AG09319 (cell line): Measurements from ENCODE around the gene ADAMTS18.

Source experiments
- DNase-seq: peaks from one replicate; pipeline ENCODE4 v3.0.0-alpha.2; 2010; ENCODE audit warnings: low read depth; ENCODE audit errors: extremely low read depth
- TF ChIP-seq, protein P1 (sequence below): IDR thresholded peaks from 2 replicates; pipeline ENCODE4 v1.5.1; 2011; ENCODE audit warnings: low read depth, mild to moderate bottlenecking, inconsistent platforms, low read length, moderate library complexity

Gene ADAMTS18

DNA sequence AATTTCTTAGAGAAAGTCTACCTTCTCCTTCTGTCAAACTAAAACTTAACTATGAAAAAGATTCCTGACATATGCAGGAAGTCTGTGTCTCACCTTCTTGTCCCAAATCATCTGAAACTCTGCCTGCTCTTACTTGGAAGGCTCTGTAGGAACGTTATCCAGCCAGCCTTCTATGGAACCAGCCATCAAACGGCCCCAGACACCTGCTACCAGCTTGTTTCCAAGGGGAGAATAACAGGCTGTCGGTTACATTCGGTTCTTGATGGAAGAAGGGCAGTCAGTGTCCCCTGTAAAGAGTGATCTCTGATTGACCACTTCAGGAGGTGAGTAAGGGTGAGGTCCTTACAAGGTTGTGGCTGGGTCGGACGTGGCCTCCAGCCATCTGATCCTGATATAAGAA is 1.7 kb downstream of the ADAMTS18 start:
- TF ChIP-seq, protein P1, sequence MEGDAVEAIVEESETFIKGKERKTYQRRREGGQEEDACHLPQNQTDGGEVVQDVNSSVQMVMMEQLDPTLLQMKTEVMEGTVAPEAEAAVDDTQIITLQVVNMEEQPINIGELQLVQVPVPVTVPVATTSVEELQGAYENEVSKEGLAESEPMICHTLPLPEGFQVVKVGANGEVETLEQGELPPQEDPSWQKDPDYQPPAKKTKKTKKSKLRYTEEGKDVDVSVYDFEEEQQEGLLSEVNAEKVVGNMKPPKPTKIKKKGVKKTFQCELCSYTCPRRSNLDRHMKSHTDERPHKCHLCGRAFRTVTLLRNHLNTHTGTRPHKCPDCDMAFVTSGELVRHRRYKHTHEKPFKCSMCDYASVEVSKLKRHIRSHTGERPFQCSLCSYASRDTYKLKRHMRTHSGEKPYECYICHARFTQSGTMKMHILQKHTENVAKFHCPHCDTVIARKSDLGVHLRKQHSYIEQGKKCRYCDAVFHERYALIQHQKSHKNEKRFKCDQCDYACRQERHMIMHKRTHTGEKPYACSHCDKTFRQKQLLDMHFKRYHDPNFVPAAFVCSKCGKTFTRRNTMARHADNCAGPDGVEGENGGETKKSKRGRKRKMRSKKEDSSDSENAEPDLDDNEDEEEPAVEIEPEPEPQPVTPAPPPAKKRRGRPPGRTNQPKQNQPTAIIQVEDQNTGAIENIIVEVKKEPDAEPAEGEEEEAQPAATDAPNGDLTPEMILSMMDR, result no peak
- DNase-seq, result no peak

DNA sequence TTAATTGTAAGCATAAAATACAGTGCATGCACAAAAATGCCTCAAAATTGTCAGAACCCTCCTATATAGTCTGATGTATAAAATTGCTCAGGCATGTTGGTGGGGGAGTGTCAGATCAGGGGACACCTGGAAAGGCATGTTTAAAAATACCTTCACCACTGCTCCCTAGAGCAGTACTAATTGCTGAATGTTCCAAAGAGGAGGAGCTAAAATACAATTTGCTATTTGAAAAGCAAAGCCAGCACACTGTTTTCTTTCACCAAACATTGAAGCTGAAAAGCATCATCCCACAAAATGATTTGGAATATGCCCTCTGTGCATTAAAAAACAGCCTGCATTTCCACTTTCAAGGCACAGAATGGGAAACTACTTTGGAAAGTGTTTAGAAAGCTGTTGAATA is 2.6 kb downstream of the ADAMTS18 start:
- no peak for DNase-seq
- TF ChIP-seq, protein P1, result no peak

DNA sequence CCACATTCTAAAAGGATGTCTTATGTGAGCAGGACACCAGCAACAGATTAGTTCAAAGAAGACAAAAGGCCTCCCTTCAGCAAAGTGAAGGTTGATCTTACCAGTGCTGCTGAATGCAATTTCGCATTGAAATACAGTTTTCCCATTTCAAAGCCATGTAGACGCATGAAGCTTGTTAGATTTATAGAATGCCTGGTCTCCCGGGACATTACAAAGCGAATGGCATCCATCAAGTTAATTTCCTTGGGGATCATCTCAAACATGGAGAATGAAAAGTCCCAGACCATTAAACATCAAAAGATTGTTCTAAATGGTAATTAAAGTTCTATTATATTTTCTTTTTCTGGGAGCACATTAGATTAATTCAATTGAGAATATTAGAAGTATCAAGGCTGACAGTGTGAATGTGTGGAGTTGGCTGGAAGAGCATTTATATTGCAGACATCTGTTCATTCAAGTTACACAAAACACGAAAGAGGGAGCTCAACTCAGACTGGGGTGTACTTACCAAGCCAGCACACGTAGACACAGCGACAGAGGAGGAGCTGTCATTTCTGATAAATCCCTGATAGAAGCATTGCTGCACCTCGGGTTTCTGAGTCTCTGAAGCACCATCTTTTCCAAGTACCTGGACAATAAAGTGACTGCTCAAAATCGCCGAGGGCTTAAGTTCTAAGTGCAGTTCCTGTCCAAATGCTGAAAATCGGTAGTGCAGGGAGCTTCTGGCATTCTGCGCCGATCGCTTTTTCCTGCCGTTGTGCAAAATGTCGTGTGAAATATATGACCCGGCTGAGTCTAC is 3.8 kb downstream of the ADAMTS18 start:
- DNase-seq, result no peak
- TF ChIP-seq, protein P1, result no peak

DNA sequence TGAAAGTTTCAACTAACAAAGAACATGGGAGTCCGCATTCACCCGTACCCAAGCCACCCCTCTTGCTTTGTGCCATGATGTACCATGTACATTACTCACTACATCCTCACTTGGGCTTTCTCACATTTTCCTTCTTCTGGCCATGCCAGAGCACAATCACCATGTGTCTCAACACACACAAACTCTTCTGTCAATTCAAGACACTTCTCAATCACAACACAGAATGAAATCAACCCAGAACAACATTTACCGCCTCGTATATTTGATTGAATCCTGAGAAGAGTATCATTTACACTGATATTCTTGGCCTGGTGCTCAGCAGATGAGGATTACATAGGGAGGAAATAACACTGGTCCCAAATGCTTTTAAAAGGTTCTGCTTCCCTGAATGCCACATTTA is 4.5 kb downstream of the ADAMTS18 start:
- TF ChIP-seq, protein P1, result no peak
- no peak for DNase-seq

DNA sequence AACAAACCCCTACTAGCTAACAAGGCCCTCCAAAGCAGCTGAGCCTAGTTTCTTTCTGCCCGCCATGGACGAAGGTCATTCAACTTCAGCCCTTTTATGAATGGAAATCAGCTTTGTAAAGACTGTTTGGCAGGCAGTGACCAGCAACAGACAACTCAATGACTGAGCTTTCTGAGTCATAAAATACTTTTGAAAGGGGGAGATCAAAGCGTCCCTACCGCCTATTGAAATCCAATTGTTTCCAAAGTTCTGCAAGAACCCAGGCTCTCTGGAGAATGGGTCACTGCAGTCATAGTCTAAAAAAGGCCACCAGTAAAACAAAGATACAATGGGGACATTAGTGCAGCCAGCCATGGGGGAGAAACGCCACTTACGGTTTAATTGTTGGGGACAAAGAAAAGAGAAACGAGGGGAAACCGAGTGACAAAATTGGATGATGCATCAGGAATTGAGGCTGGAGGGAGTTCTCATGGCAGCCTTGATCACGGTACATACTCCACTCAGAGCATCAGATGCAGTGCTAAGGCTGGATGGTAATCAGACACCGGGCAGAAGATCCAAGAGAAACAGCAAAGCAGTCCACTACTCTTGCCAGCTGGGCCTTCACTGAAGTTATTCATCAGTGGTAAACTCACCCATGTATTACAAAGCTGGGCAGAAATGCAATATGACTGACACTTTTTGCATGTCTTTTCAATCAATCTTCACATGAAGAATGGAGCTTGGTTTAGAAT is 9.8 kb downstream of the ADAMTS18 start:
- no peak for DNase-seq
- TF ChIP-seq, protein P1, result no peak

DNA sequence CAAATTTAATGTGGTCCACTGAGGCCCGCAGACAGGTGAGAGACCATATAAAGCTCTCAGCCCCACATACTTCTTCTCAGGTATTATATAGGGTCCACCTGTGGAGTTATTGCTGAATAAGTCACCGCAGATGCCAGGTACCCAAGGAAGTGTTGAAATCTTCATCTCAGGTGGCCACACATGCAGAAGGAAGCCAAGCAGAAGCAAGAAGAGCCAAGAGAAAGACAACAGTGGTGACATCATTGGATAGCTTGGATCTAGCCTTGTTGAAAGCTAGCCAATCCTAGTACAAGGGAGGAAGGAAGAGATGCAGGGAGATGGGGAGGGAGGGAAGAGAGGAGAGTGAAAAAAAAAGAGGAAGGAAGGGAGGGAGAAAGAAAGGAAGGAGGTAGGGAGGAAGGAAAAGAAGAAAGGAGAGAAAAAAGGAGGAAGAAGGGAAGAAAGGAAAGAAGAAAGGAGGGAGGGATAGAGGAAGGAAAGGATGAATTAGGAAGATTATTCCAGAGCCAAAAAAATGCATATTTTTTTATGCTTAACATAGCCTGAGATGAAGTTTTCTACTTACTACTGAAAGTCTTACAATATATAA is 12.5 kb downstream of the ADAMTS18 start:
- no peak for DNase-seq

More for the DNA sequence above, 12.5 kb downstream of the ADAMTS18 start:
- TF ChIP-seq, protein P1, result no peak
